HG03139 (cell line): ENCODE measurements around the gene TTC16.
"Not testable (repeated sequence)": the region's sequence is repeated elsewhere in the genome, so short reads cannot be mapped to it uniquely, and the experiment has no call there.

ENCODE experiments used
- ATAC-seq: cut with Tn5 transposase; IDR thresholded peaks from one replicate; pipeline ENCODE4 v1.9.1; 2021; ENCODE audit not compliant: unreplicated experiment

TTC16 gene

GRCh38 chr9:127738666-127739065, 22.8 kb downstream of the TTC16 start:
- no peak for ATAC-seq

DNA sequence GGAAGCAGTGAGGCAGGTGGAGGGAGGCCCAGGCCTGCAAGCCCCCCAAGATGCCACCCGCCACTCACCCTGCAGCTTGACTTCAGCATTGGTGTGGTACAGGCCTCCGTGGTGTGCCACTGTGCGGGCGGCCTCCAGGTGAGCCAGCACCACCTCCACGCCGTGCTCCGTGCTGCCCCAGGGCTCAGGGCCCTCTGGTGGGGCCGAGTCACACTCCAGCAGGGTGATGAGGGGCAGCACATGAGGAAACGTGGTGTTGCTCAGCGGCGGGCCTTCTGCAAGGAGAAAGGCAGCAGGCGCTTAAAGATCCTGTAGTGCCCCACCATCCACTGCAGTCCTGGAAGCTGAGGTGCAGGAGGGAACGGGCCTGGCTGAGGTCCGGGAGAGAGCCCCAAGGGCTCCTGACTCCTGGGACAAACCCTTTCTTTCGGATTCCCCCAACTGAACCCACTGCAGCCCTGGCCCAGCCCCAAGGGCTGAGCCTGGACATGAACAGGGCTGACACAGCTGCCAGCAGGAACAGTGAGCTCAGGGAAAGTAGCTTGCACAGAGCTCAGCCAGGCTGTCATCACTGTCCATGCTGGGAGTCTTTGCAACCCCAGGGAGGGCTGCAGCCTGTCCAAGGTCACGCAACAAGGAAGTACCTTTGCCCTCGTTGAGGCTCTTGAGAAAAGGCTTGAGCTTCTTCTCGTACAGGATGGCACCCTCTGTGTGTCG, 23.9 kb downstream of the TTC16 start:
- ATAC-seq: no peak

- no peak for ATAC-seq
These were observed 26.1 kb downstream of the TTC16 start for GRCh38 chr9:127741831-127742434.

- no peak for ATAC-seq
These were observed 26.7 kb downstream of the TTC16 start for GRCh38 chr9:127742435-127743088.

DNA sequence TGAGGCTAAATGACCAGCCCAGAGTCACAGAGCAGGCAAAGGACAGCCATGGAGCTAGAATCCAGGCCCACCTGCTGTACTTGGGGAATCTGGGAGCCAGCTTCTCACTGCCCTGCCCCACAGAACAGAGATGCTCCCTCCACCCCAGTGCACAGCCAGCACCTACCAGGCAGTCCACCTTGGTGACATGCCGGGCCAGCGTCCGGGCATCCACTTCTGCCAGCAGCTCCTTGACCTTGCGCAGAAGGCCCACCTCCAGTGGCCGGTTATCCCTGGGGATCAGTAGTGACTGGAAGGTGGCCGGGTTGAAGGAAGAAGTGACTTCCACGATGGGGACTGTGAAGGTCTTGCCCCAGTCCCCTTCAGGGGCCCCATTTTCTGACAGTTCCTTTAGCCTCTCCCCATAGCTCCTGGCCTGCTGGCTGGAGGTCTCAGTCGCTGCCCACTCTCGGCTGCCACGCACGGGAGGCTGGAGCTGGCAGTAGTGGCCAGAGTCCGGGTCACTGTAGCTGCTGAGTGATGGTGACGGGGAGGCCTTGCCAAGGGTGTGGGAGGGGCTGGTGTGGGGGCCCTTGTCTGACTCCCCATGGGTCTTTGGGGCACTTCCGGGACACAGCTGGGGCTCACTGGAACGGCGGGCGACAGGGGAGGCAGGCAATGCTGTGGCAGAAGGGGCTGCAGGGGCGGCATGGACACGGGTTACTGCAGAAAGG, 28.7 kb downstream of the TTC16 start:
- no peak for ATAC-seq

DNA sequence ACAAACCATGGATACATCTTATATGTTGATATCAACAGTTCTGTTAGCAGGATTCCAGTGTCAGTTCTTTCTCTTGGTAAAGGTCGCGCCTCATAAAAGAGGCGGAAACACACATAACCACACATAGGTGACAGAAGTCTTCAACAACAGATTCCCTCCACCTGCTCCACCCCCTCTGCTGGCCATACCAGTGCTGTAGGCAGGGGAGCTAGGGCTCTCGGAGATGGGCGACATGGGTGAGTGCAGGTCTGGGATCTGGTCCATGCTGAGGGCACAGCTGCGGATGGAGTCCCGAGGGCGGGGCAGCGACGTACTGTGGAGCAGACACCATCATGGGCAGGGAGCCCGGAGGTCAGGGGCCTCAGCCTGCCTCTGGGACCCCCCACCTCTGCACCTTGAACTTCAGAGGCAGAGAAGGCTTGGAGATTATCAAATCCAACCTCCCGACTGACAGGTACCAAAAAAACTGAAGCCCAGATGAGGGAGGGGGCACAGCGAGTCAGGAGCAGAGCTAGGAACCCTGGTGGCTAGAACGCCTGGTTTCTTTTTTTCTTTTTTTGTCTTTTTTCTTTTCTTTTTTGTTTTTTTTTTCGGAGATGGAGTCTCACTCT, 31.2 kb downstream of the TTC16 start:
- ATAC-seq: no peak

DNA sequence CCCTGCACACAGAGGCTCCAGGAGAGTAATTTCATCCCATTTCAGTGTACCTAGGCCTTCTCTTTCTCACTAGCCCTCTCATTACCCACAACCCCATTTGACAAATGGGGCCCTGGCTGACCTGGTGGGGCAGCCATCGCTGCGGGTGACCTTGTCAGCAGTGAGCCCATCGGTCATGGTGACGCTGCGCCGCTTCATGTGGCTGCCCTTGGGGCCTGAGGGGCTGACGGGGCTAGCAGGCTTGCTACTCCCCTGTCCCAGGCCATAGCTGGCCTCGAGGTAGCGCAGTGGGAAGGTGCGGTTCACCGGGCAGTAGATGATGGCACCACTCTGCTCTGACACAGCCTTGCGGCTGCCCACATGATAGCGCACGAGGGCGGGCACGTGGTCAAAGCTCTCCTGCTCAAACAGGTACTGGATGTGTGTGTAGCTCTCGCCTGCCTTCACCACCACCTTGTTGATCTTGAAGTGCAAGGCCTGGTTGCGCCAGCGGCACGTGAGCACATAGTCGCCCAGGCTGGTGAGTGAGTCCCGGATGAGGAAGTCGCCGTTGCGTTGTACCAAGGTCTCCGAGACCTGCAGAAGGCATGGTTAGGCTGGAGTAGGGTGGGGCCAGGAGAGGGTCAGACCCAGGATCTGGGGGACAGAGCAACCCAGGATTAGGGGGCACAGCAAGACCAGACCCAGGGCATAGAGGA, 33.4 kb downstream of the TTC16 start:
- no peak for ATAC-seq

GRCh38 chr9:127751269-127752054, 35.6 kb downstream of the TTC16 start:
- ATAC-seq: no peak

DNA sequence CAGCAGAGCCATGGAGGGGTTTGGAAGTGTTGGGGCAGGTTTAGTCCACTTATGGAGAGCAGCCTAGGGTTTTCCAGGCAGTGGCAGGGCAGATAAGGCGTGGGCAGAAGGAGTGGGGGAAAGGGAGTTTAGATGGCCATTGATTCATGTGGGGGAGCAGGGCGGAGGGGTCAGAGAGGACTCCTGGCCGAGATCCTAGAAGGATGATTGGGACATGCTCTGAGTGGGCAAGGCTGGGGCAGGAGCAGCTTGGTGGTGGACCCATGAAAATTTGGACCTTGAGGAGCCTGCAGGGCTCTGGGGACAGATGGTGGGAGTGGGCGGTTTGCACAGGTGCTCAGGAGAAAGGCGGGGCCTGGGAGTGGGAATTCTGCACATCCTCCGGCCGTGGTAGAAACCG, 37.3 kb downstream of the TTC16 start:
- no peak for ATAC-seq

DNA sequence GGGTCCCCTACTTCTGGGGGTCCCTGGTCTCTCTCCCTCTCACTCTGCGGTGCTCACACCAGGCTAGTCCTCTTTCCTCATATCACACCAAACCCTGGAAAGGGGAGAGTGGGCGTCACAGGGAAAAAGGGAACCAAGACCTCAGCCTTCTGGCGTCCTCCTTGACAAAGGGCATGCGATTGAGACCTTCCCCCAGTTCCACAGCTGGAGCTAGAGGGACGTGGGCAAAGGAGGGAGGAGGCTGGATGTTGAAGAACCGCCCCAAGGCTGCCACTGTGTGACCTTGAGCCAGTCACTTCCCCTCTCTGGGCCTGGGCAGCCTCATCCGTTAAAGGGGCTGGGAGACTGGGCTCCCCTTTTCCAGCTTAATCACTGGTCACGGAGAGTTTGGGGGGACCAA, 37.7 kb downstream of the TTC16 start:
- ATAC-seq: no peak

DNA sequence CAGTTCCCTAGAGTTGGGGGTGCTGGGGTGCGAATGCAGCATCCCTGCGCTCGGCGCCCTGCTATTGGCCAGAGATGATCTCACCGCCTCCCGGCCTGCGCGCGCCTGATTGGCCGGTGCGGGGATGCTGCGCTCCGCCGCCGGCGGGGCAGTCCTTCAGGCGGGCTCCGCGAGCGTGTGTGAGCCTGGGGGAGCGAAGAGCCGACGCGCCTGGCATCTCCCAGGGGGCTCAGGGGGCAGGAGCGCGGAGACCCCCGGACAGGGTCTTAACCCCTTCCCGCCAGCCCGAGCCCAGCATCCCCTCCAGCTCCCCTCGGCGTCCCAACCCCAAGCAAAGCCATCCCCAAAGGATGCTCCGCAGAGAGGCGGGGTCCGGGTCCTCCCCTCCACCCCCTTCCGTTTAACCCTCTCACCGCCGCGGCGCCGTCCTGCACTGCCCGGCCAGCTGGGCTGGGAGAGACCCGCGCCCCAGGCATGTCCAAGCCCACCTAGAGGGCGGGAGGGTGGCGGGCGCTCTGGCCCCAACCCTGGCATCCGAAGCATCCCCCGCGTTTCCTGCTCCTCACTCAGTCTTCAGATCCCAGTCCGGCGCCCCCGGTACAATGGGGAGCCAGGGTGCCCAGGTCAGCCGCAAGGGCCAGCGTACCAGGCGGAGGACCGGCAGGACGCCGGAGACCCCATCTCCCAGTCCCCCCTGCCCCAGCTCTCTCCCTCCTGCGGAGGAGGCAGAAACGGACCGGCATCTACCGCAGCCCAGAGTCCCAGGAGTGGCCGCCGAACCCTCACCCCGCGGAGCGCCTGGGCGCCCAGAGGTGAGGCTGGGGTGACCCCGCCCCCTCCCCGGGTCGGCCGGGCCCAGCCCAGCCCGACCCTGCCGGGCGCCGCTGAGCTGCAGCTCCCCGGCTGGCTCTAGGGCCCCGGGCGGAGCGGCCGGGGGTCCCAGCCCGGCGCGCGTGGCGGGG, 38.5 kb downstream of the TTC16 start:
- ATAC-seq: no peak

DNA sequence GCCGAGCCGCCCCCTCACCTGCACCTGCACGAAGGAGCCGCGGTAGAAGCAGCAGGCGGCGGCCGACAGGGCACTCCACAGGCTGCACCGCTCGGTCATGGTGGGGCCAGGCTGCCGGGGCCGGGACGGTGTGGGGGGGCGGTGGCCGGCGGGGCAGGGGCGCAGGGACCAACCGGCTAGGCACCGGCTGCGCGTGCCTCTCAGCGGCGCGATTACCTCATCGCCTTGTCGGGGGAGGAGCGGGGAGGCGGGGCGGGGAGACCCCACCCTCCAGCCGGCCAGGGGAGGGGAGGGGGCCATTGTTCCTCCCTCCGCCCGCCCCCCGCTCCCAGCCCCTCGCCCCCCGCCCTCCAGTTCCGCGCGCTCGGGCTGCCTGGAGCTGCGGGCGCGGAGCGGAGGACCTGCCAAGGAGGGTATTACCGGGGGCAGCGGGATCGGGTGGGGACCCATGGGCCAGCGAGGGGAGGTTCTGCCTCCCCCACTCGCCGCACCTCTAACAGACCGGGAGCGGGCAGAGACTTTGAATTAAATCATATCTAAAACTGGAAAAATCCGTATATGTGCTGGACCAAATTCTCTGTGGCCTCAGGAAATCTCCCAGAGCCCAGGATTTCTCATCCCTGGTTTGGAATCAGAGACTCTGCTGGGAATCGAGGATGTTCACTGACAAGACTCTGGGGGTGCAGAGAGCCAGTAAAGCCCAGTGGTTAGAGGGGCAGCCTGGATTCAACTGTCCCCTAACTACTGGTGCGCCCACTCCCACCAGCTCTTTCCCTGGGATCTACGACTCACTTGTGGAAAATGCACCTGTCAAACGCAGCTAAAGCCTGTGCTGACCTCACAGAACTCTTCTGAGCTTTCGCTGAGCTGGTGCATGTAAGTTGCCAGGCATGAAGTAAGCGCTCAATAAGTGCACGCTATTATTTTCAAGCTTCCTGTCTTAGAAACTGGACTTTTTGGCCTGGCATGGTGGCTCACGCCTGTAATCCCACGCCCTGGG, 39.5 kb downstream of the TTC16 start:
- ATAC-seq: no peak

DNA sequence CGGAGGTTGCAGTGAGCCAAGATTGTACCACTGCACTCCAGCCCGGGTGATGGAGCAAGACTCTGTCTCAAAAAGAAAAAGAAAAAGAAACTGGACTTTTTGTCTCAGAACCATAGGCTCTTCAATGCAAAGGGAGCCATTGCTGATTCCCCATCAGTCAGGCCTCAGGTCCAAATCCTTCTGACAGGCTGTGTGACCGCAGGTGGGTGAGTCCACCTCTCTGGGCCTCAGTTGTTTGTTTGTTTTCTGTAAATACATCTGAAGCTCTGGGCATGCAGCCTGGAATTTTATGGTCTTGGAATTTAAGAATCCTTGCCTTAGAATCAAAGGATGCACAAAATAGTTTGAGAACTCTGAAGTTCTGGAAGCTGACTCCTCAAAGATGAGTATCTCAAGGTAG, 40.4 kb downstream of the TTC16 start:
- no peak for ATAC-seq

GRCh38 chr9:127756776-127757175, 40.9 kb downstream of the TTC16 start:
- ATAC-seq: not testable (repeated sequence)

DNA sequence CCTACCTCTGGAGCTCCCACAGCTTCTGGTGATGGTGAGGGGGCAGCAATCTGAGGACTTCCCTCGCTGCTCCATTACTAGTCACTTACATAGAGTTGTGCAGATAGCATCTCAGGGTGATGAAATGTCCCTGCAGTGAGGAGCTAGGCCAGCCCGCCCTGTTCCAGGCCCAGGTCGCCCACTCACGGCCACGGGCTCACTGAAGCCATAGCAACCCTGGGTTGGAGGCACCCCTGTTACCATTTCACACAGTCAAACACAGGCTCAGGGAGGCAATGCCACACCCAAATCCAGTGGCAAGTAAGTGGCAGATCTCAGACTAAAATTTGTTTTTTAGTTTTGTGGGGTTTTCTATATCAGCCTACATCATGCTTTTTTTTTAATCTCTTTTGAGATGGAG, 43.0 kb downstream of the TTC16 start:
- ATAC-seq: no peak

GRCh38 chr9:127761061-127761460, 45.2 kb downstream of the TTC16 start:
- ATAC-seq: no peak

DNA sequence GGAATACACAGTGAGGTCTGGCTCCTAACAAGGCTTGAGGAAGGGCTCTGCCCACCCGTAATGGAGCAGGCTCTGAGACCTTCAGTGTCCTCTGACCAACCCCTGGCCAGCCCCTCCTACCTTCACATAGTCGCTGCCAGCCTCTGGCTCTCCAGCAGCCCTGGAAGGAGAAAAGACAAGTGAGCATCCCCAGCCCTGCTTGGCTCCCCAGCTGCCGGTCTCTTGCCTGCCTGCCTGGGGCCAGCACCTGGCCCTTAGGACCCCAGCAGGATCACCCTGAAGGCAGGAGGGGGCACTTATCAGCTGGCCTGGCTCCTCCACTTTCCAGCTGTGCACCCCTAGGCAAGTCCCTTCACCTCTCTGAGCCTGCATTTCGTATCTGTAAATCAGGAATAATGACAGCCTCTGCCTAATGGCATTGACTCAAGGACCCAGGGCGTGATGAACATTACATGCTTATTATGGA, 45.6 kb downstream of the TTC16 start:
- ATAC-seq: no peak
